Stimulated activated CD4-positive, alpha-beta T cell treated with anti-CD3 and anti-CD28 coated beads, Interleukin-12 subunit alpha, Interleukin-12 subunit beta, amount 100 ng/mL, for 4 hours (primary cell): ENCODE data around the gene BBOX1.
"Not testable (repeated sequence)": the region's sequence is repeated elsewhere in the genome, so short reads cannot be mapped to it uniquely, and the experiment has no call there.

Experiments used
- DNase-seq: peaks from one replicate; pipeline ENCODE4 v3.0.0-alpha.2; 2020

The BBOX1 gene

DNA sequence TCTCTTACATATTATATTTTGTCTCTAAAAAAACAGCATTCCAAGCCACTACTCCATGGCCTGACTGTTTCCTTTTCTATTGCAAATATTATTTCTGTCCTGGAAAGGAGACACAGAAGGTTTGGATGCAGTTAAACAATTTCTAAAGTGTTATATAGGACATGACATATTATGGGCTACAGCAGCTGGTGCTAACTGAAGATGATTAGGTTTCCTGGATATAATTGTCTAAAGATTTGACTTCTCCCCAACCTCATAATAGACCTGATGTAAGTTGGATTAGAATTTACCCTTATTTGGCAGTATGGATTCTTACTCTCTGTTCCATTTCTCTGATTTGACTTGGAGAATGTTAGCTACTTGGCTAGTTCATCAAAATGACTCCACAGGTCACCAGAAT is 90.2 kb downstream of the BBOX1 start:
- DNase-seq, result no peak

DNA sequence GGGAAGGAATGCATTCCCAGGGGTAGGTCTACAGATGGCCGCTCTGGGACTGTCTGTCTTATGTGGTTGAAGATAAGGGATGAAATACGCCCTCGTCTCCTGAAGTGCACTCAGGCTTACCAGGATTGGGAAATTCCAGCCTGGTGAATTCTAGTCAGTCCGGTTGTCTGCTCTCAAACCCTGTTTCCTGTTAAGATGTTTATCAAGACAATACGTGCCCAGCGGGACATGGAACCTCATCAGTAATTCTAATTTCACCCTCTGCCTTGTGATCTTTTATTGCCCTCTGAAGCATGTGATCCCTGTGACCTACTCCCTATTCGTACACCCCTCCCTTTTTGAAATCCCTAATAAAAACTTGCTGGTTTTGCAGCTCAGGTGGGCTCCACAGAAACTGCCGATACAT is 95.3 kb downstream of the BBOX1 start:
- not testable (repeated sequence) for DNase-seq

- DNase-seq, result no peak
These were observed 98.1 kb downstream of the BBOX1 start for GRCh38 chr11:27138716-27139115.

DNA sequence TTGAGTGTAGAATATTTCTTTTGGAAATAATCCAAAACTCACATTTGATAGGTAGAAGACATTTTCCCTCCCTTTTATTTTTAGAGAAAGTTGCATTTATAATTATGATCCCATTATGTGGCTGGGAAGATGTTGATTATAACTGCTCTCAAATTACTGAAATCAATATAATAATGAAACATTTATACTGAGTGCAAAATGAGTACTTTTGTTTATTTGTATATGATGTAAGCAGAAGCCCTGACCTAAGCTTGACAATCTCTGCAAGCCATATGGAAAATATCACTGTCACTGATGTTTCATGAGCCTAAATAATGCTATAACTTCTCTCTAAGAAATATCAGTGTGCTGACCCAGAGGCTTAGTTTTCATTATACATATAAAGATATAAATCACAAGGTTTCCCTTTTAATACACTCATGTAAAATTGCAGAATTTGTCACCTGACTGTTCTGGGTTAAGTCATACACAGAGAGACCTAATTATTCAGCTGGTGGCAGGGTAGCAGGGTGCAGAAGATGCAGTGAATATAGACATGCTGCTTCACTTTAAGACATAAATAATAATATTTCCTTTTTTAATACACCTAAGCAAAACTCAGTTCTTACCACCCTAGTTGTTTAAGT is 99.2 kb downstream of the BBOX1 start:
- no peak for DNase-seq

- DNase-seq, result no peak
These were observed 101.0 kb downstream of the BBOX1 start for GRCh38 chr11:27141576-27141975.

- DNase-seq, result no peak
These were observed 107.3 kb downstream of the BBOX1 start for GRCh38 chr11:27147916-27148315.

DNA sequence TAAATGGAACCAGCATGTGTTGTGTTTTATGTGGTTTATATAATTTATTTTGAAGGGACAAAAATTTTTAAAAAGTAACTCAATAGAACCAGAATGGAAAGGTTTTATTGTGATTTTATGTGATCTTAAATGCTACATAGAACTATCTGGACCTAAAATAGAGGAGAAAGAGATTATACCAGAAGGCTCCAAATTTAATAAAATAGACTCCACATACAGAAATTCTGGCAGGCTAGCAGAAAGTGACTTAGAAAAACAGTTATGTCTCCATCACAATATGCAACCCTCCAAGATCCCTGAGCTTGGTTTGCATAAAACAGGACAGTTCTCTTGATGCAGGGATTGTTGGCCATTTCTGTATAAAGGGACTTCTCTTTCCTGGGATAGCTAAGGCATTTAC is 107.9 kb downstream of the BBOX1 start:
- no peak for DNase-seq

- no peak for DNase-seq
These were observed 109.5 kb downstream of the BBOX1 start for GRCh38 chr11:27150098-27150497.

GRCh38 chr11:27153136-27153535 is 112.5 kb downstream of the BBOX1 start:
- no peak for DNase-seq

GRCh38 chr11:27158456-27159334 is 118.1 kb downstream of the BBOX1 start:
- DNase-seq, result no peak

GRCh38 chr11:27159335-27159679 is 118.7 kb downstream of the BBOX1 start:
- no peak for DNase-seq

GRCh38 chr11:27161071-27161470 is 120.5 kb downstream of the BBOX1 start:
- no peak for DNase-seq

DNA sequence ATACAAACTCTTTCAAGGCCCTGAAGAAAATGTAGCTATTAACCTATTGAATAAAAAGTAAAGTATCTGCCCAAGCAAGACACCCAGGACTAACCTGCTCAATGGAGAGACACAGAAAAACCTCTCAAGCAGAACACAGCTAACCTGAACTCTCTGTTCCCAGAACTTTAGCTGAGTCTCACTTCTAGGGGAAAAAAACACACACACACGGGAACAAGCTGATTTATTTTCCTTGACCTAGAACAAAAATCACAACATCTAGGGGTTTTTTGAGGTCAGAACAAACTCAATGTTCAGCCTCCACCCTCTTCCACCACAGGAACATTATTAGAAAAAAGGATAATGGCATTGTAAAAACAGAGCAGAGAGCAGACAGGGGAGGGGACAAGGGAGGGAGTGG is 121.6 kb downstream of the BBOX1 start:
- no peak for DNase-seq

GRCh38 chr11:27166130-27166529 is 125.5 kb downstream of the BBOX1 start:
- no peak for DNase-seq

- DNase-seq, result no peak
These were observed 130.9 kb downstream of the BBOX1 start for GRCh38 chr11:27171376-27171958.

DNA sequence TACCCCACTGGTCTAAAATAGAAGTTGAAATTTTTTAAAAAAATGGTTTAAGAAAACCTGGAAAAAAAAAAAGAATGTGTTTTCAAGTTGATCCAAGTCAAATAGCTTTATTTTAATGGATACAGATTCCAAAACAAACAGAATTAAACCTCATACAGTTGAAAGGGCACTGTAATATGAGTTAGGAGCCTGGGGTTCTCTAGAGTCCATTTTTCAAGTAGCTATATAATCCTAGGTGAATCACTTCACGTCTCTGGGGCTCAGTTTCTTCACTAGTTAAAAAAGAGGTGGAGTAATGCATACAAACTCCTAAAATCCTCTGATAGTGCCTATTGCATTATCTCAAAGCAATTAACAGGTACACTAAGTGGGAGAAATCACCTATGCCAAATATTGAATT is 132.9 kb downstream of the BBOX1 start:
- no peak for DNase-seq

- DNase-seq, result no peak
These were observed 133.4 kb downstream of the BBOX1 start for GRCh38 chr11:27174021-27174420.

DNA sequence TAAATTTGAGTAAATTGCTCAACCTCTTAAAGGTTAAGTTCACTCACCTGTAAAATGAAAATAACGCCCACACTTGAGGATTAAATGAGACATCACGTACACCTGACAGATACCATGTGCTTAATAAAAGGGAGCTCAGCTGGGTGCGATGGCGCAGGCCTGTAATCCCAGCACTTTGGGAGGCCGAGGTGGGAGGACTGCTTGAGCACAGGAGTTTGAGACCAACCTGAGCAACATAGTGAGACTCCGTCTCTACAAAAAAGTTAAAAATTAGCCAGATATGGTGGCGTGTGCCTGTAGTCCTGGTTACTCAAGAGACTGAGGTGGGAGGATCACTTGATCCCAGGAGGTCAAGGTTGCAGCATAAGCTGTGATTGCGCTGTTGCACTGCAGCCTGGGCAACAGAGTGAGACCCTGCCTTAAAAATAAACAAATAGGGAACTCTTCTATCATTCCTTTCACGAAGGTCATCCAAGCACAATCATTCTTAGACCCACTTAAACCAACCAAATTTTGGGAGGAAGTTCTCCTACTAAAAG is 134.1 kb downstream of the BBOX1 start:
- DNase-seq, result no peak

GRCh38 chr11:27175562-27175961 is 134.9 kb downstream of the BBOX1 start:
- not testable (repeated sequence) for DNase-seq
